ENCODE data around the gene USE1. TPM values are rescaled to one million over a fixed set of nuclear protein-coding genes. Genes with fewer than 3 reads are reported as not detected.

The USE1 gene
- polyA plus RNA-seq, result 31.8 TPM
- long read RNA-seq, donor 1, partial matches to known transcripts, result 0 of 7 reads
- long read RNA-seq, donor 1, other reads (novel, unspliced or antisense), result 7 of 7 reads
- long read RNA-seq, donor 2, partial matches to known transcripts, result 0 of 11 reads
- long read RNA-seq, donor 2, other reads (novel, unspliced or antisense), result 11 of 11 reads
- long read RNA-seq, donor 3, result 0 reads
- long read RNA-seq, donor 4, result 0 reads
- long read RNA-seq, donor 5, partial matches to known transcripts, result 0 of 1 reads
- long read RNA-seq, donor 5, other reads (novel, unspliced or antisense), result 0 of 1 reads
- long read RNA-seq, donor 6, partial matches to known transcripts, result 0 of 15 reads
- long read RNA-seq, donor 6, other reads (novel, unspliced or antisense), result 14 of 15 reads
- long read RNA-seq, donor 7, partial matches to known transcripts, result 0 of 1 reads
- long read RNA-seq, donor 7, other reads (novel, unspliced or antisense), result 0 of 1 reads
- long read RNA-seq, donor 8, partial matches to known transcripts, result 5 of 23 reads
- long read RNA-seq, donor 8, other reads (novel, unspliced or antisense), result 15 of 23 reads
- long read RNA-seq, donor 9, partial matches to known transcripts, result 0 of 19 reads
- long read RNA-seq, donor 9, other reads (novel, unspliced or antisense), result 19 of 19 reads
- long read RNA-seq, donor 10, partial matches to known transcripts, result 0 of 14 reads
- long read RNA-seq, donor 10, other reads (novel, unspliced or antisense), result 12 of 14 reads
- long read RNA-seq, donor 11, partial matches to known transcripts, result 0 of 7 reads
- long read RNA-seq, donor 11, other reads (novel, unspliced or antisense), result 7 of 7 reads

- H3K9me3 ChIP-seq (ENCODE audit: control insufficient read depth, low read depth, low read length), result no peaks in the 10 kb centered on the region
- peak within 1 kb of the TSS; percentile 77 for H3K27ac ChIP-seq (ENCODE audit: low read length)
- H3K36me3 ChIP-seq (ENCODE audit: control insufficient read depth, insufficient read depth, low read length), result peaks cover 29% of the 10 kb centered on the region
- H3K27me3 ChIP-seq (ENCODE audit: control insufficient read depth, insufficient read depth, low read length), result no peaks in the 10 kb centered on the region
- peak; percentile 91 to 98 for DNase-seq
- peaks cover 14% of the 10 kb centered on the region for H3K4me1 ChIP-seq (ENCODE audit: control insufficient read depth, insufficient read depth, low read length)
- H3K4me3 ChIP-seq (ENCODE audit: low read length), result peak within 1 kb of the TSS; percentile 67
- WGBS (ENCODE audit: insufficient coverage, low lambda C conversion rate), result no CpG with 5 or more reads among the region's 56 CpGs
Measured at GRCh38 chr19:17215127-17215971, at the start of gene USE1. USE1 (plus strand) TSS chr19:17215357; CDS start chr19:17215406, 49 bp downstream.

GRCh38 chr19:17165715-17166114 lies 49.4 kb upstream of the USE1 start:
- no peak for DNase-seq
- peaks cover 67% of the 10 kb centered on the region for H3K36me3 ChIP-seq (ENCODE audit: control insufficient read depth, insufficient read depth, low read length)
- no CpG with 5 or more reads among the region's 5 CpGs for WGBS (ENCODE audit: insufficient coverage, low lambda C conversion rate)

GRCh38 chr19:17170538-17171297 lies 44.4 kb upstream of the USE1 start:
- Histone ChIP-seq H3K27me3 (ENCODE audit: control insufficient read depth, insufficient read depth, low read length) (no peaks in the 10 kb centered on the region), H3K36me3 (ENCODE audit: control insufficient read depth, insufficient read depth, low read length) (peaks cover 59% of the 10 kb centered on the region), H3K4me1 (ENCODE audit: control insufficient read depth, insufficient read depth, low read length) (no peaks in the 10 kb centered on the region), H3K4me3 (ENCODE audit: low read length) (no peak overlapping the region), H3K9me3 (ENCODE audit: control insufficient read depth, low read depth, low read length) (no peaks in the 10 kb centered on the region), H3K27ac (ENCODE audit: low read length) (no peak overlapping the region)
- WGBS (ENCODE audit: insufficient coverage, low lambda C conversion rate), result 100% methylated on average over 3 of the region's 13 CpGs
- no peak for DNase-seq

More at GRCh38 chr19:17165715-17166114, 49.4 kb upstream of the USE1 start:
- H3K4me3 ChIP-seq (ENCODE audit: low read length), result no peak overlapping the region
- no peaks in the 10 kb centered on the region for H3K4me1 ChIP-seq (ENCODE audit: control insufficient read depth, insufficient read depth, low read length)
- H3K9me3 ChIP-seq (ENCODE audit: control insufficient read depth, low read depth, low read length), result no peaks in the 10 kb centered on the region
- no peak overlapping the region for H3K27ac ChIP-seq (ENCODE audit: low read length)
- no peaks in the 10 kb centered on the region for H3K27me3 ChIP-seq (ENCODE audit: control insufficient read depth, insufficient read depth, low read length)

GRCh38 chr19:17171874-17172273 lies 43.3 kb upstream of the USE1 start:
- Histone ChIP-seq H3K36me3 (ENCODE audit: control insufficient read depth, insufficient read depth, low read length) (peaks cover 57% of the 10 kb centered on the region), H3K4me1 (ENCODE audit: control insufficient read depth, insufficient read depth, low read length) (no peaks in the 10 kb centered on the region), H3K27me3 (ENCODE audit: control insufficient read depth, insufficient read depth, low read length) (no peaks in the 10 kb centered on the region), H3K4me3 (ENCODE audit: low read length) (no peak overlapping the region), H3K9me3 (ENCODE audit: control insufficient read depth, low read depth, low read length) (no peaks in the 10 kb centered on the region), H3K27ac (ENCODE audit: low read length) (no peak overlapping the region)
- no peak for DNase-seq
- no CpG with 5 or more reads among the region's 8 CpGs for WGBS (ENCODE audit: insufficient coverage, low lambda C conversion rate)

GRCh38 chr19:17172624-17173345 lies 42.4 kb upstream of the USE1 start:
- peaks cover 57% of the 10 kb centered on the region for H3K36me3 ChIP-seq (ENCODE audit: control insufficient read depth, insufficient read depth, low read length)

GRCh38 chr19:17178291-17178690 lies 36.9 kb upstream of the USE1 start:
- WGBS (ENCODE audit: insufficient coverage, low lambda C conversion rate), result no CpG with 5 or more reads among the region's 10 CpGs
- H3K36me3 ChIP-seq (ENCODE audit: control insufficient read depth, insufficient read depth, low read length), result peaks cover 34% of the 10 kb centered on the region

More at GRCh38 chr19:17172624-17173345, 42.4 kb upstream of the USE1 start:
- Histone ChIP-seq H3K4me3 (ENCODE audit: low read length) (no peak overlapping the region), H3K27ac (ENCODE audit: low read length) (no peak overlapping the region), H3K9me3 (ENCODE audit: control insufficient read depth, low read depth, low read length) (no peaks in the 10 kb centered on the region), H3K27me3 (ENCODE audit: control insufficient read depth, insufficient read depth, low read length) (no peaks in the 10 kb centered on the region), H3K4me1 (ENCODE audit: control insufficient read depth, insufficient read depth, low read length) (no peaks in the 10 kb centered on the region)
- WGBS (ENCODE audit: insufficient coverage, low lambda C conversion rate), result no CpG with 5 or more reads among the region's 33 CpGs
- DNase-seq, result no peak

GRCh38 chr19:17180997-17181702 lies 34.0 kb upstream of the USE1 start:
- H3K4me1 ChIP-seq (ENCODE audit: control insufficient read depth, insufficient read depth, low read length), result no peaks in the 10 kb centered on the region
- H3K36me3 ChIP-seq (ENCODE audit: control insufficient read depth, insufficient read depth, low read length), result peaks cover 39% of the 10 kb centered on the region
- H3K27me3 ChIP-seq (ENCODE audit: control insufficient read depth, insufficient read depth, low read length), result no peaks in the 10 kb centered on the region
- no peak for DNase-seq
- no peaks in the 10 kb centered on the region for H3K9me3 ChIP-seq (ENCODE audit: control insufficient read depth, low read depth, low read length)
- no peak overlapping the region for H3K4me3 ChIP-seq (ENCODE audit: low read length)
- no peak overlapping the region for H3K27ac ChIP-seq (ENCODE audit: low read length)
- WGBS (ENCODE audit: insufficient coverage, low lambda C conversion rate), result no CpG with 5 or more reads among the region's 22 CpGs

More at GRCh38 chr19:17178291-17178690, 36.9 kb upstream of the USE1 start:
- Histone ChIP-seq H3K27ac (ENCODE audit: low read length) (no peak overlapping the region), H3K4me1 (ENCODE audit: control insufficient read depth, insufficient read depth, low read length) (no peaks in the 10 kb centered on the region), H3K4me3 (ENCODE audit: low read length) (no peak overlapping the region), H3K27me3 (ENCODE audit: control insufficient read depth, insufficient read depth, low read length) (no peaks in the 10 kb centered on the region), H3K9me3 (ENCODE audit: control insufficient read depth, low read depth, low read length) (no peaks in the 10 kb centered on the region)
- DNase-seq, result no peak

GRCh38 chr19:17183271-17183761 lies 31.8 kb upstream of the USE1 start:
- no peak overlapping the region for H3K27ac ChIP-seq (ENCODE audit: low read length)

More at GRCh38 chr19:17183271-17183761, 31.8 kb upstream of the USE1 start:
- WGBS (ENCODE audit: insufficient coverage, low lambda C conversion rate), result no CpG with 5 or more reads among the region's 14 CpGs
- peaks cover 35% of the 10 kb centered on the region for H3K36me3 ChIP-seq (ENCODE audit: control insufficient read depth, insufficient read depth, low read length)
- DNase-seq, result no peak
- H3K4me3 ChIP-seq (ENCODE audit: low read length), result no peak overlapping the region
- no peaks in the 10 kb centered on the region for H3K9me3 ChIP-seq (ENCODE audit: control insufficient read depth, low read depth, low read length)
- no peaks in the 10 kb centered on the region for H3K4me1 ChIP-seq (ENCODE audit: control insufficient read depth, insufficient read depth, low read length)
- no peaks in the 10 kb centered on the region for H3K27me3 ChIP-seq (ENCODE audit: control insufficient read depth, insufficient read depth, low read length)
